Ishikawa (cell line): ENCODE data around the gene PEA15.
A peak's percentile ranks its signal among the peaks of the same experiment; 100 is the strongest.

Source experiments
- CEBPB ChIP-seq: IDR thresholded peaks from 2 replicates; pipeline ENCODE4 v1.6.1; 2012
- CREB1 ChIP-seq: IDR thresholded peaks from 2 replicates; pipeline ENCODE4 v1.6.1; 2012; ENCODE audit warnings: low read depth
- EGR1 ChIP-seq: IDR thresholded peaks from 2 replicates; pipeline ENCODE4 v1.6.1; 2012
- EP300 ChIP-seq: IDR thresholded peaks from 2 replicates; pipeline ENCODE4 v1.6.1; 2012; ENCODE audit warnings: borderline replicate concordance
- FOXM1 ChIP-seq: IDR thresholded peaks from 2 replicates; pipeline ENCODE4 v1.6.1; 2012; ENCODE audit warnings: low read depth, borderline replicate concordance
- NFIC ChIP-seq: IDR thresholded peaks from 2 replicates; pipeline ENCODE4 v1.6.1; 2012
- RAD21 ChIP-seq: IDR thresholded peaks from 2 replicates; pipeline ENCODE4 v1.6.1; 2012; ENCODE audit warnings: low read depth
- TAF1 ChIP-seq: IDR thresholded peaks from 2 replicates; pipeline ENCODE4 v1.6.1; 2012; ENCODE audit warnings: low read depth, mild to moderate bottlenecking
- TCF12 ChIP-seq: IDR thresholded peaks from 2 replicates; pipeline ENCODE4 v1.6.1; 2012; ENCODE audit warnings: low read depth
- TEAD4 ChIP-seq: IDR thresholded peaks from 2 replicates; pipeline ENCODE4 v1.6.1; 2012
- YY1 ChIP-seq: IDR thresholded peaks from 2 replicates; pipeline ENCODE4 v1.6.1; 2012; ENCODE audit warnings: low read depth
- ZBTB7A ChIP-seq: IDR thresholded peaks from 2 replicates; pipeline ENCODE4 v1.6.1; 2012; ENCODE audit warnings: low read depth
- TF ChIP-seq, protein P1 (sequence below): IDR thresholded peaks from 2 replicates; pipeline ENCODE4 v1.6.1; 2012; ENCODE audit warnings: low read depth, mild to moderate bottlenecking
- TF ChIP-seq, protein P2 (sequence below): IDR thresholded peaks from 2 replicates; pipeline ENCODE4 v1.6.1; 2012
- TF ChIP-seq, protein P3 (sequence below): IDR thresholded peaks from 2 replicates; pipeline ENCODE4 v1.6.1; 2012

PEA15 gene

DNA sequence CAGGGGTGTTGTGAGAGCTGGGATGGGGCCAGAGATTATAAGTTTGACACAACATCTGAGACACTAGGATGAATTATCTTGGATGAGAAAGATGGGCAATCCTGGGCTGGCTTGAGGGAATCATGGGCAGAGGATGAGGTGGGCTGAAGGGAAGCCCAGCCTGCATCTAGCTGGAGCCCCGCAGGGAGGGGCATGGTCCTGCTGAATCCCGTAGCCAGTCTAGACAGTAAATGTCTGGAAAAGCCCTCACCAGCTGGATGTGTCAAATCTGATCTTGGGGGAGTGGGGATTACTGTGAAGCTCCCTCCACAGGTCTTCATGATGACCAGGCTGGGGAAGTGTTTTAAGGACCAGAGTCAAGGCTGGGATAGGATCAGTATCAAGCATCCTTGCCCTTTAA is 18.5 kb upstream of the PEA15 start:
- TF ChIP-seq YY1 (no peak), FOXM1 (no peak), RAD21 (no peak), ZBTB7A (no peak), TAF1 (no peak)

DNA sequence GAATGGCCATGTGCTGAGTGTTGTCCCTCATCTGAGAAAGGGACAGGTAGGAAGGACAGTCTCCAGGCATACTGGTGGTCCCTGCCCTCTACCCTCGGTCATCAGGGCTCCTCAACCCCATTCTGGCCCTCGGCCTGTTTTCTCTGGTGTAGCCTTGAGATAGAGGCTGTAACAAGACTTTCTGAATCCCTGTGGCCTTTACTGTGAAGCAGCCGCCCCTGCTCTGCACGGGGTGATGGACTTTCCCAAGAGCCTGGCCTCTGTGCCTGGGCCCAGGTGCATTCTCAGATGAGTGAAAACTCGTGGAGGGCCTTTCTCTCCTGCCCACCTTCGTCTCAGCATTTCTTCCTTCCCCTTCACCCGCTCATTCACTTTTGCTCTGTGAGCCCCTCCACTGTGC is 17.8 kb upstream of the PEA15 start:
- no peak for TF ChIP-seq TCF12
- TF ChIP-seq EGR1: no peak
- TF ChIP-seq CREB1: no peak
- TF ChIP-seq YY1: no peak
- TF ChIP-seq, protein P1, sequence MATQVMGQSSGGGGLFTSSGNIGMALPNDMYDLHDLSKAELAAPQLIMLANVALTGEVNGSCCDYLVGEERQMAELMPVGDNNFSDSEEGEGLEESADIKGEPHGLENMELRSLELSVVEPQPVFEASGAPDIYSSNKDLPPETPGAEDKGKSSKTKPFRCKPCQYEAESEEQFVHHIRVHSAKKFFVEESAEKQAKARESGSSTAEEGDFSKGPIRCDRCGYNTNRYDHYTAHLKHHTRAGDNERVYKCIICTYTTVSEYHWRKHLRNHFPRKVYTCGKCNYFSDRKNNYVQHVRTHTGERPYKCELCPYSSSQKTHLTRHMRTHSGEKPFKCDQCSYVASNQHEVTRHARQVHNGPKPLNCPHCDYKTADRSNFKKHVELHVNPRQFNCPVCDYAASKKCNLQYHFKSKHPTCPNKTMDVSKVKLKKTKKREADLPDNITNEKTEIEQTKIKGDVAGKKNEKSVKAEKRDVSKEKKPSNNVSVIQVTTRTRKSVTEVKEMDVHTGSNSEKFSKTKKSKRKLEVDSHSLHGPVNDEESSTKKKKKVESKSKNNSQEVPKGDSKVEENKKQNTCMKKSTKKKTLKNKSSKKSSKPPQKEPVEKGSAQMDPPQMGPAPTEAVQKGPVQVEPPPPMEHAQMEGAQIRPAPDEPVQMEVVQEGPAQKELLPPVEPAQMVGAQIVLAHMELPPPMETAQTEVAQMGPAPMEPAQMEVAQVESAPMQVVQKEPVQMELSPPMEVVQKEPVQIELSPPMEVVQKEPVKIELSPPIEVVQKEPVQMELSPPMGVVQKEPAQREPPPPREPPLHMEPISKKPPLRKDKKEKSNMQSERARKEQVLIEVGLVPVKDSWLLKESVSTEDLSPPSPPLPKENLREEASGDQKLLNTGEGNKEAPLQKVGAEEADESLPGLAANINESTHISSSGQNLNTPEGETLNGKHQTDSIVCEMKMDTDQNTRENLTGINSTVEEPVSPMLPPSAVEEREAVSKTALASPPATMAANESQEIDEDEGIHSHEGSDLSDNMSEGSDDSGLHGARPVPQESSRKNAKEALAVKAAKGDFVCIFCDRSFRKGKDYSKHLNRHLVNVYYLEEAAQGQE: no peak
- TF ChIP-seq TAF1: no peak
- TF ChIP-seq, protein P2, sequence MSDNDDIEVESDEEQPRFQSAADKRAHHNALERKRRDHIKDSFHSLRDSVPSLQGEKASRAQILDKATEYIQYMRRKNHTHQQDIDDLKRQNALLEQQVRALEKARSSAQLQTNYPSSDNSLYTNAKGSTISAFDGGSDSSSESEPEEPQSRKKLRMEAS: no peak
- TF ChIP-seq CEBPB: no peak
- no peak for TF ChIP-seq FOXM1
- TF ChIP-seq RAD21: no peak
- no peak for TF ChIP-seq TEAD4
- TF ChIP-seq, protein P3, sequence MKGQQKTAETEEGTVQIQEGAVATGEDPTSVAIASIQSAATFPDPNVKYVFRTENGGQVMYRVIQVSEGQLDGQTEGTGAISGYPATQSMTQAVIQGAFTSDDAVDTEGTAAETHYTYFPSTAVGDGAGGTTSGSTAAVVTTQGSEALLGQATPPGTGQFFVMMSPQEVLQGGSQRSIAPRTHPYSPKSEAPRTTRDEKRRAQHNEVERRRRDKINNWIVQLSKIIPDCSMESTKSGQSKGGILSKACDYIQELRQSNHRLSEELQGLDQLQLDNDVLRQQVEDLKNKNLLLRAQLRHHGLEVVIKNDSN: no peak
- TF ChIP-seq EP300: no peak
- TF ChIP-seq NFIC: no peak
- TF ChIP-seq ZBTB7A: no peak

DNA sequence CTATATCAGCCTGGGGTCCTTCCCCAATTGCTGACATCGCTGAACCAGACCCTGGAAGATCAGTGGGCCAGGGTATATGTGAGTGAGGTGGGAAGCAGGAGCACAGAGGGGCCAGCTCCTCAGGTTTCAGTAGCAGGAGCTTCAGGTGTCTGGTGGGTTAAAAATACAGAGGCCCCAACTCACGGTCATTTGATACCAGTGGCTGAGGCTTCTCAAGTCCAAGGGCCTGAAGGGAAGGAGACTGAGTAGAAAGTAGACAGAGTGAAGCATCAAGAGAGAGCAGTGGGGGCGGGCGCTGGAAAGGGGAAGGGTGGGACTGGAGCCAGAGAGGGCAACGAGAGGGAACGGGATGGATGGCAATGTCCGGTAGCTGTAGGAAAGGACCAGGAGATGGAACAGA is 16.8 kb upstream of the PEA15 start:
- TF ChIP-seq ZBTB7A (no peak), TCF12 (no peak), FOXM1 (no peak), CREB1 (no peak), CEBPB (no peak), YY1 (no peak), TEAD4 (no peak), EGR1 (no peak), EP300 (no peak), RAD21 (no peak), NFIC (no peak), TAF1 (no peak)
- TF ChIP-seq, protein P1: no peak
- TF ChIP-seq, protein P2: no peak
- TF ChIP-seq, protein P3: no peak

DNA sequence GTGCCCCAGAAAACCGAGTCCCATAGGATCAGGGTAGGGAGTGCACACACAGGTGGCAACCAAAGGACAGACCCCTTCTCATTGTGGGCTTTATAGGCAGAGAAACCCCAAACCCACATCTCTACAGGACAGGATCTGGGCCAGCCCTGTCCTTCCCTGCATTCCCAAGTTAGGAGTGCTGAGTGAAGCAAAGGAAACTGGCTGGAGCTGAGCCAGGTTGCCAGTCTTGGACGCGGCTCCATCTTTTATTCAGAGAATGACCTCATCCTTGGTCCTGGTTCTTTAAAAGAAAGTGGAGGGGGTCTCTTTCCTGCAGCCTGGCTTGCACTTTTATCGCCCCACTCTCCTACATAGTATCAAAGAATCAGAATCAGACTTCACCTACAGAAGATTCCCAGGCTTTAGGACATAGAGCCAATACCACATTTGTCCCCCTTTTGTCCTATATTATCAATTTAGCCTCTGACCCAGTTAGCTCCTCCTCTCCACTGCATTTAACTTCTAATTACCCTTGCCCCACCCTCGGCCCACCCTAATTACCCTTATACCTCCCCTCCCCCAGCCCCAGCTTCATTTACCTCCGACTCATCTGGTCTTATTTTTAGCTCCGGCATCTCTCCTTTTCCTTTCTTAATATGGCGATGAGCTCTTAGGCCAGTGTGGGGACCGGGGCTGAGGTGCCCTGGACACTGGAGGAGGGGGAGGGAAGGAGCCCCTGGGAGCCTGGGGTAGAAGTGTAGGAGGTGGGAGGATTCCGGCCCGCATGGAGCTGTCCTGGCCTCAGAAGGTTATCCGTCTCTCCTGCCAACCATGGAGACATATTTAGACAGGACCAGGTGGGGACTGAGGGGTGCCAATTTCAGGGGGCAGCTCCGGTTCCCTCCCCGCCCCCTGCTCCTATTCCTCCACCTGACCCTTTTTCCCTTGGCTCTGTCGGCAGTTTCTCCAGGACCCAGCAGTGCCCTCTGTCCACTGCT is 15.2 kb upstream of the PEA15 start, which contains the start of gene CASQ1:
TSS of gene CASQ1 (plus strand) at position 927 of the 977 bp plus-strand sequence. CDS start 177 bp downstream, outside the sequence.
- TF ChIP-seq EGR1 (no peak), RAD21 (no peak), NFIC (peak; percentile 69), TEAD4 (no peak), CREB1 (no peak), TAF1 (no peak), FOXM1 (no peak), TCF12 (no peak), CEBPB (no peak), YY1 (peak; percentile 34; the same call in 1 of the 2 replicates)
- TF ChIP-seq, protein P2: no peak

DNA sequence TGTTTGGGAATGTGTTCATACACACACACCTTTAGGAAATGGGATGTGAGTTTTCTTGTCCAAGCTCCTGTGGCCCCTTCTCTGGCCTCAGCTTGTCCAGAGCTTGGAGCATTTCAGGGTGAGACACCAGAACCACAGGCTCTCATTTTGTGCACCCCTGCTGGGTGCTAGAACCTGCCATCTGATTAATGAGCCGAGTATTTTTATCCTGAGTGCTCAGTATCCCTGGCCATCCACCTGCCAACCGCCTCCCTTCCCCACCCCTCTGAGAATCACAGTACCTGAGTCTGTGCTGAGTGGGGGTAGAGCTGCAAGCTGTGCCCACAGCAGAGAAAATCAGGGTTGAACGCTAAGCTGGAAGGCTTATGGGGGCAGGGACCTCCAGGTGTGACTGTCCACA is 13.4 kb upstream of the PEA15 start:
- TF ChIP-seq TEAD4 (0 out of 2 replicates have a peak, but pooled peaks have one; percentile 6), EP300 (peak; percentile 17; the same call in 1 of the 2 replicates), TAF1 (no peak), TCF12 (no peak), CEBPB (no peak), YY1 (no peak), CREB1 (no peak), RAD21 (no peak; the same call in 1 of the 2 replicates), NFIC (peak; percentile 17; the same call in 1 of the 2 replicates), ZBTB7A (no peak), EGR1 (no peak), FOXM1 (no peak)
- TF ChIP-seq, protein P3: no peak
- TF ChIP-seq, protein P2: no peak
